ENCODE data around the gene RHOT1.
"Not testable (repeated sequence)": the region's sequence is repeated elsewhere in the genome, so short reads cannot be mapped to it uniquely, and the experiment has no call there.

The RHOT1 gene

GRCh38 chr17:32222621-32223020 is 80.3 kb downstream of the RHOT1 start:
- DNase-seq (ENCODE audit: insufficient read length, low spot score): peak; percentile 20
- FAIRE-seq: no peak

DNA sequence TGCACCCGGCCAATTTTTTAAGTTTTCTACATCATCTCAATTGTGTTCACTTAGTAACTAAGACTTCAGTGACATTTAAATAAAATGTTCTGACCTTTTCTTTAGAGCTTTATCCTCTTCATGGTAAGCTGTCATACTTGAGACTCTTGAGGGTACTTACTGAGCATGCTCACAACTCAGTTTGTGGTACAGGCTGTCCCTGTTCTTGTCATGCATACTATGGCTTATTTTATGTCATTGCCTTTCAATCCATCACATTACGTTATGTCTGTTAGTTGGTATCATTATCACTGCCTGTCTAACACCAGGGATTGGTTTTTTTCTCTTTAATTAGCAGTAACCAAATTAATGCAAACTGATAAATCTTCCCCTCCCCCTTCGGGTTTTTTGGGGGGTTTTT is 81.4 kb downstream of the RHOT1 start:
- FAIRE-seq (peak; percentile 9), DNase-seq (ENCODE audit: insufficient read length, low spot score) (no peak)

- DNase-seq (ENCODE audit: insufficient read length, low spot score): no peak
These were observed 84.6 kb downstream of the RHOT1 start for GRCh38 chr17:32226886-32227285.

GRCh38 chr17:32227910-32228309 is 85.6 kb downstream of the RHOT1 start:
- FAIRE-seq (no peak), DNase-seq (ENCODE audit: insufficient read length, low spot score) (no peak)

More at GRCh38 chr17:32226886-32227285, 84.6 kb downstream of the RHOT1 start:
- no peak for FAIRE-seq

GRCh38 chr17:32235588-32235987 is 93.3 kb downstream of the RHOT1 start:
- DNase-seq (ENCODE audit: insufficient read length, low spot score): no peak
- no peak for FAIRE-seq

- no peak for DNase-seq (ENCODE audit: insufficient read length, low spot score)
- no peak for FAIRE-seq
These were observed 97.2 kb downstream of the RHOT1 start for GRCh38 chr17:32239456-32239855.

GRCh38 chr17:32240750-32241149 is 98.4 kb downstream of the RHOT1 start:
- no peak for FAIRE-seq
- no peak for DNase-seq (ENCODE audit: insufficient read length, low spot score)

- no peak for DNase-seq (ENCODE audit: insufficient read length, low spot score)
- no peak for FAIRE-seq
These were observed 99.3 kb downstream of the RHOT1 start for GRCh38 chr17:32241640-32242039.

DNA sequence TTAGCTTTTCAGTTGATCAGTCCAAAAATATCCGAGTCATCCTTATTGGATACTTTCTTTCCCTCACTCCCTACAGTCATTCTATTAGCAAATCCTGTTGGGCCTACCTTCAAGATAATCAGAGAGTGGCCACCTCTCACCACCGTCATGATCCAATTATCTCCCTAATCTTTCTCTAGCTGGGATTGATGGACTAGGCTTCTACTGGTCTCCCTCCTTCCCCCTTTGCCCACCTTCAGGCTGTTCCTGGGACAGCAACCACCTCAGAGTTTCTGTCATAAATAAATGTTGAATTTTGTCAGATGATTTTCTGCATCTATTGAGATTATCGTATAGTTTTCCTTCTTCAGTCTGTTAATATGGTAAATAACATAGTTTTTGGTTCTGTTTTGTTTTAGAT is 107.2 kb downstream of the RHOT1 start:
- DNase-seq (ENCODE audit: insufficient read length, low spot score): no peak
- FAIRE-seq: no peak

- FAIRE-seq: no peak
- peak; percentile 85 for DNase-seq (ENCODE audit: insufficient read length, low spot score)
These were observed 110.9 kb downstream of the RHOT1 start for GRCh38 chr17:32253117-32253611.

DNA sequence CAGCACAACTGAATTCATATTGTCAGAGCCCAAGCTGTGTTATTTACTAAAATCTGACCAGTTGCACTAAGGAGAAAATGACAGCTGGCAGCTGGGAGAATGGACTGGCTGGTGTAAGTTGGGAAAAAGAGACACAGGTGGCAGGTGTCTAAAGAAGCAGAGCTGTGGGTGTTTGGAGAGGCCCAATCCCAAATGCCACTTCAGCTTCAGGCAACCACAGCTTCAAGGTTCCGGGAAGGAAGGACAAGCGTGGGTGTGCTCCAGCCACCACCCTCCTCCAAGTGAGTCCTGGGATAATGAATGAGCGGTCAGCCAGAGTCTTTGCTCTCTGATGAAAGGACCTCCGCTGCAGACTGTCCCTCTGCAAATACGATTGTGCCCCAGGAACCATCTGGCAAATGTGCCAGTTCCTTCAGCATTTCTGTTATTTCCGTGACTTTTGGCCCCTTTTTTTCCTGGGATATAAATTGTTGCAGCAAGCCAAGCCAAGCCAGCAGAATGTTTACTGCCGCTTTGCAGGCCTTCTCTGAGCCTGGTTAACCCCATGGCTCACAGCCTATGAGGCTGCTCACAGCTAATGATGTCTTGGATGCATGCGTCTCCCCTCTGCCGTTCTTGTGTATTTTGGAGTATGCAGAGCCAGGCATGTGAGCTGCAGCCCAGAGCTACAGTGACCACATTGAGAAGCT is 113.9 kb downstream of the RHOT1 start:
- FAIRE-seq (no peak), DNase-seq (ENCODE audit: insufficient read length, low spot score) (no peak)

- FAIRE-seq (no peak), DNase-seq (ENCODE audit: insufficient read length, low spot score) (no peak)
These were observed 114.4 kb downstream of the RHOT1 start for GRCh38 chr17:32256701-32257019.

DNA sequence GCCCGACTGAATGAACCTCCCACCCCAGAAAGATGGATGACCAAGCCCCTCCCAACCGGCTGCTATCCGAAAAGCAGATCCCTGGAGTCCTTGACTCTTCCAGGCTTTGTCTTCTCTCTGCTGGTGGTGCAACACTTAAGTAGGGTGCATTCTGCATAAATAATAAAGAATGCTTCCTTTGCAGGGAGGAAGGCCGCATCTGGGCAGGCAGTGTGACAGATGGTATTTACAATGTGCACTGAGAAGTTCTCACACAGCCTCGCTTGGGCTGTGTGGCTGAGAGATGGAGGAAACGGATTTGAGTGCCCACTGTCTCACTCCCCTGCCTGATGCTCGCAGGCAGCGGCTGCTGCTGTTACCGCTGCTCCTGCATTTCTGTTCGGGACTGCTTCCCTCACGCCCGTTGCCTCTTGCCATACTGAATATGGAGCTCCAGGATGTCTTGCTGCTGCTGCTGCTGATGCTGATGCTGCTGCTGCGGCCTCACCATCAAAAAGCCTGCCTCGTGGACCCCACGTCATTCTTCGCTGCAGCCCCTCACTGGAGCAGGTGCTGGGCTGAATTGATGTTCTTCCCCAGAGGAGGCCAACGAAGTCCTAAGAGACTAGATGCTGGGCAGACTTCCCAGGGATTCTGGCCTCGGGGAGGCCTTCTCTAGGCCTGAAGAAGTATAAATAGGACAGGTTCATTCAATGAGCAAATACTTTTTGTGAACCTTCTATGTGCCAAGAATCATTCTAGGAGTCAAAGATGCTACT is 116.3 kb downstream of the RHOT1 start:
- no peak for DNase-seq (ENCODE audit: insufficient read length, low spot score)
- FAIRE-seq: no peak

- DNase-seq (ENCODE audit: insufficient read length, low spot score): no peak
- FAIRE-seq: no peak
These were observed 117.3 kb downstream of the RHOT1 start for GRCh38 chr17:32259586-32259985.

GRCh38 chr17:32261417-32261736 is 119.1 kb downstream of the RHOT1 start:
- FAIRE-seq (no peak), DNase-seq (ENCODE audit: insufficient read length, low spot score) (no peak)

DNA sequence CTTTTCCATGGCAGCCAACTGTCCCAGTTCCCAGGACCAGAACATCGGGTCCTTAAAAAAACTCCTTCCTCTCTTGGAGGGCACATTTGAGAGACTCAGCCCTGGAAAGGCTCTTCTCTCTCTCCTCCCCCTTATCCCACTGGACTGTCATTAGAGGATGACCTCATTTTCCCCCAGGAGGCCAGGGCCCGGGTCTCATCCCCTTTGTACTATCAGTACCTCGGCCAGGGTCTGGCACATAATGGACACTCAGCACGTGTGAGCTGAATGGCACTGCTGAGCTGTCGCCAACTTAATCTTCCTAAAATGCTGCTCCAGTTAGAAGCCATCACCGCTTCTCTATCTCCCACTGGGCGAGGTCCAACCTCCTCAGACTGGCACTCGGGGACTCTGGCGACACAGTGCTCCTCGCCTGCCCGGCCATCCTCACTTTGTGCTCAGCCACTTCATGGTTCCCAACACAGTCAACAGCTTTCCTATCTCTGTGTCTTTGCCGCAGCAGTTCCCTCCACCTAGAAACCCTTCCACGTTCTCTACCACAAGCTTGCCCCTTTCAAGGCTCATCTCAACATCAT is 119.7 kb downstream of the RHOT1 start:
- FAIRE-seq (no peak), DNase-seq (ENCODE audit: insufficient read length, low spot score) (no peak)

DNA sequence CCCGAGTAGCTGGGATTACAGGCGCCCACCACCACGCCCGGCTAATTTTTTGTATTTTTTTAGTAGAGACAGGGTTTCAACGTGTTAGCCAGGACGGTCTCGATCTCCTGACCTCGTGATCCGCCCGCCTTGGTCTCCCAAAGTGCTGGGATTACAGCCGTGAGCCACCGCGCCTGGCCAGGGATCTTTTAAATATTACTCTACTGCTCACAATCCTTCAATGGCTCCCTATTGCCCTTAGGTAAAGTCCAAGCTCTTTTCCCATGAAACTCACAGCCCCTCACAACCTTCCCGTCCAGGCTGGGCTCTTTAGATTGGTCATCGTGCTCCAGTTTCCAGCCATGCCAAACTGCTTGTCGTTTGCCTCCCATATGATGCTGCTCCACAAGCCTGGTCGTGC is 121.2 kb downstream of the RHOT1 start:
- DNase-seq (ENCODE audit: insufficient read length, low spot score); FAIRE-seq: not testable (repeated sequence)

DNA sequence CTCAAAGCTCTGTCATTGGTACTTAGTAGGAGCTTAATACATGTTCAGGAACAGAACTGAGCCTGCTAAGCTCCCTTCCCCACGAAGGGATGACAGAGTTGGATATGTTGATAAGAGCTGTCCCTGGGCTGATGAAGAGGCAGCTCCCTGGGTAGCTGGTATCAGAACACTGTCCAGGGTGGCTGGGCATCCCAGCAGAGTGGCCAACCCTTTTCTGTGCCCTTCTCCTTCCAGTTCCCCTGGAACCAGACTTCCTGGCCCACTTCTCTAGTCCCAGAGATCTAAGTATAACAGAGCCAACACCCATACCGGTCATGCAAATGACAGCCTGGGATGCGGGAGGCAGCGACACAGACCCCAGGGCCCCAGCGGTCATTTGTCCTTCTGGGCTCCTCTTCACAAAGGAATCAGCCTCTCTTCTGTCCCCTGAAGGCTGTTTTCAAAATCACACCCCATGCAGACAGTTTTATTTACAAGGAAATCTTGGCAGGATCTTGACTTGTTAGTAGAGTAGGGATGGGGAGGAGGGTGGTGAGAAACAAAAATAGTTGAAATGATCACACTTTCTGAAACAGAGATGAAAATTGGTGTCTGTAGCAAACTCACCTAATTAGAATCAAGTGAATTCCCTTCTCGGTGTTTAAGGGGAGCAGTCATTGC is 122.0 kb downstream of the RHOT1 start:
- DNase-seq (ENCODE audit: insufficient read length, low spot score) (no peak), FAIRE-seq (no peak)

DNA sequence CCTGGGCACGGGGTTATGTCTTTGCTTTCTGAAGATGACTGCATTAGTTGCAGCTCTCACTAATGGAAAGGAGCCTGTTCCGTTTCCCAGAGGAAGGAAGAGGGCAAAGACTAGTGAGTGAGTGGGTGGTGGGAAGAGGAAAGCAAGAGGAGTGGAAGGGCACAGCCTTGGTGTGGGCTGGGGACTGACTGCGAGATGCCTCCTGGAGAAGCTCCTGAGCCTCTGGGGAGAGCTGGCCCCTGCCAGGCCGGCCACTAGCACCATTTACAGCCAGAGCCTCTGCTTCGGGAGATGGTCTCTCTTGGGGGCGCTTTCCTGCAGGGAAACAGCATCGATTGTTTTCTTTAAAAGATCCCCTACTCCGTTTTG is 122.5 kb downstream of the RHOT1 start:
- no peak for DNase-seq (ENCODE audit: insufficient read length, low spot score)
- FAIRE-seq: no peak

DNA sequence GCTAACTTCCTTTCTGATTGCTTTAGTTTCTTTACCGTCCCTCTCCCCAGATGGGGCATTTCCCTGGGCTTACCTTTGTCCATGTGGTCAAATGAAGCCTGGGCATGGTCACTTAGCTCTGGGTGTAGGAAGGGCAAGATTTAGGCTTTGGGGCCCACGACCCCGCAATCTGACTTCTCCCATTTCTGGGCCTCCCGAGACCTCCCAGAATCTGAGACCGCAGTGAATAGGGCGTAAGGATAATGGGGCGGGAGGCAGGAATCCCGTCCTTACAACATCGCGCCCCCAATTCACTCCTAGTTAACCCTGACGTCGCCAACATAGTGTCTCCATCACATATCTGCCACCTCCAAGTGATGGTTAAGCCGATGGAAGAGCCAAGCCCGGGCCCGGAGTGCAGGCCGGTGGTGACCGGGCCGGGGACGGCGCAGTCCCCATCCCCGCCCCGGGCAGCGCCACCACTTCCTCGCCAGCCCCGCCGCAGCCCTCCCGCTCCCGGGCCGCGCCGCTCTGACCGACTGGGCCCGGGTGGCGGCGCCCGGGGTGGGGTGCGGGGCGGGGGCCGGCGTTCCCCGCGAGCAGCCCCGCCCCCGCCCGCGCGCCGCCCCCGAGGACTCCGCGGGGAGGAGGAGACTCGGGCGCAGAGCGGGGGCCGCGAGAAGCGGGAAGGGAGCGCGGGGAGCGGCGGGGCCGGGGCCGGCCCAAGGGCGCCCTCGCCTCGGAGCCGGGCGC is 123.1 kb downstream of the RHOT1 start, which contains the start of gene RHBDL3:
Gene RHBDL3 (plus strand): TSS at position 641 of the 732 bp plus-strand sequence. CDS start 358 bp downstream, outside the sequence.
- DNase-seq (ENCODE audit: insufficient read length, low spot score) (no peak), FAIRE-seq (no peak)

- DNase-seq (ENCODE audit: insufficient read length, low spot score) (no peak), FAIRE-seq (no peak)
These were observed 123.7 kb downstream of the RHOT1 start for GRCh38 chr17:32266051-32266388.

All from HTR-8/SVneo (cell line).